ENCODE data around the gene ALK. TPM values are rescaled to one million over a fixed set of nuclear protein-coding genes. Genes with fewer than 3 reads are reported as not detected.

The ALK gene
- total RNA-seq, 1 experiment from 2014 or later, result not detected

- no peak overlapping the region for H3K27ac Mint-ChIP-seq
- Histone ChIP-seq H2AK5ac (ENCODE audit: insufficient read length, low read length) (no peak overlapping the region), H2BK5ac (ENCODE audit: insufficient read length, low read length) (no peak overlapping the region), H2BK120ac (ENCODE audit: low read depth, low read length, poor library complexity, severe bottlenecking) (no peak overlapping the region), H4K20me1 (ENCODE audit: control insufficient read depth, insufficient read depth, insufficient read length) (no peaks in the 10 kb centered on the region), H3K27ac (ENCODE audit: insufficient read length, low read depth, low read length) (no peak overlapping the region), H3T11ph (ENCODE audit: low read length) (no peak overlapping the region), H2AFZ (ENCODE audit: low read length) (no peak overlapping the region), H3K9ac (ENCODE audit: extremely low read depth, insufficient read length, low read length) (no peak overlapping the region), H2BK12ac (ENCODE audit: insufficient read length, low read depth, low read length) (no peak overlapping the region), H2BK20ac (ENCODE audit: low read depth, low read length, poor library complexity, severe bottlenecking) (no peak overlapping the region), H3K27me3 (ENCODE audit: insufficient read depth, low read length) (no peaks in the 10 kb centered on the region), H3K14ac (ENCODE audit: insufficient read depth, low read length) (no peak overlapping the region), H3K4ac (ENCODE audit: low read depth, low read length) (no peak overlapping the region), H2BK15ac (ENCODE audit: low read depth, low read length) (no peak overlapping the region), H3K23ac (ENCODE audit: insufficient read length, low read depth, low read length) (no peak overlapping the region), H3K79me2 (ENCODE audit: insufficient read depth, low read length) (no peaks in the 10 kb centered on the region), H3K4me1 (ENCODE audit: insufficient read depth, low read length) (no peaks in the 10 kb centered on the region), H3K23me2 (ENCODE audit: insufficient read length, low read depth, low read length, poor library complexity, severe bottlenecking) (no peaks in the 10 kb centered on the region), H3K18ac (ENCODE audit: insufficient read length, low read depth, low read length) (no peak overlapping the region), H4K5ac (ENCODE audit: insufficient read length, low read depth, low read length) (no peak overlapping the region), H3K79me1 (ENCODE audit: insufficient read depth, low read depth, low read length, poor library complexity, severe bottlenecking) (no peaks in the 10 kb centered on the region), H4K8ac (replicated peaks; ENCODE audit: insufficient read length, low read depth, low read length) (no peak overlapping the region), H3K4me2 (ENCODE audit: insufficient read depth, insufficient read length, low read length) (no peak overlapping the region), H4K91ac (ENCODE audit: insufficient read length, low read depth, low read length) (no peak overlapping the region), H3K56ac (ENCODE audit: insufficient read length, low read depth, low read length) (no peak overlapping the region), H3K9me3 (ENCODE audit: control insufficient read depth, low read depth, low read length) (no peaks in the 10 kb centered on the region)
- no peak for DNase-seq
- no peaks in the 10 kb centered on the region; a peak in 1 of 5 replicates for H3K9me3 Mint-ChIP-seq
- peaks cover 2% of the 10 kb centered on the region; the same call in 1 of the 2 replicates for H3K27me3 Mint-ChIP-seq (ENCODE audit: low read depth)
- H3K4me1 Mint-ChIP-seq, result peaks cover under 1 to 4% of the 10 kb centered on the region in 2 experiments; a peak in 1 of 4 replicates
- no peaks in the 10 kb centered on the region; a peak in 1 of 7 replicates for H3K36me3 Mint-ChIP-seq (ENCODE audit: insufficient read depth in 1 of 3, low read depth in 3 of 3)
- no peak overlapping the region for H3K4me3 Mint-ChIP-seq
- TF ChIP-seq CTCF (conservative IDR thresholded peaks at IDR 0.05), result no peak
- WGBS (ENCODE audit: extremely low coverage, insufficient read length, low lambda C conversion rate), result no CpG with 5 or more reads among the region's 3 CpGs
These were observed 552.7 kb downstream of the ALK start for GRCh38 chr2:29368659-29369040.
